Nephron progenitor cell (in vitro differentiated cells): Measurements from ENCODE around the gene DYNC1H1.

Experiments
- DNase-seq: peaks from one replicate; pipeline ENCODE4 v3.0.0; 2021
- H3K27ac Mint-ChIP-seq: 2 replicates; pipeline ENCODE4 v1.8.0; 2021; ENCODE audit warnings: mild to moderate bottlenecking, moderate library complexity, mixed read lengths
- H3K27me3 Mint-ChIP-seq: 2 replicates; pipeline ENCODE4 v1.8.0; 2021; ENCODE audit warnings: mild to moderate bottlenecking, low read depth, mixed read lengths; ENCODE audit not compliant: poor library complexity
- H3K36me3 Mint-ChIP-seq: 2 replicates; pipeline ENCODE4 v1.8.0; 2021; ENCODE audit warnings: low read depth, mixed read lengths
- H3K4me1 Mint-ChIP-seq: 2 replicates; pipeline ENCODE4 v1.8.0; 2021; ENCODE audit warnings: mixed read lengths
- H3K4me3 Mint-ChIP-seq: 2 replicates; pipeline ENCODE4 v1.8.0; 2021; ENCODE audit warnings: mild to moderate bottlenecking, moderate library complexity, mixed read lengths
- H3K9me3 Mint-ChIP-seq: 2 replicates; pipeline ENCODE4 v1.8.0; 2021; ENCODE audit warnings: mild to moderate bottlenecking, moderate library complexity, mixed read lengths
- CTCF ChIP-seq: fragments of 200-600 bp; sonication (generic); IDR thresholded peaks from 2 replicates; pipeline ENCODE4 v1.5.0; 2021; ENCODE audit warnings: antibody characterized with exemption

DYNC1H1 gene

GRCh38 chr14:101918065-101918989 is 46.0 kb upstream of the DYNC1H1 start:
- DNase-seq = no peak
- no peak for TF ChIP-seq CTCF
- Mint-ChIP-seq H3K27me3 (no peaks in the 10 kb centered on the region), H3K27ac (peak overlapping the region; percentile 79), H3K36me3 (peaks cover 33% of the 10 kb centered on the region), H3K9me3 (no peaks in the 10 kb centered on the region), H3K4me3 (no peak overlapping the region), H3K4me1 (peaks cover 38% of the 10 kb centered on the region)

GRCh38 chr14:101920271-101920670 is 44.1 kb upstream of the DYNC1H1 start:
- peaks cover 38% of the 10 kb centered on the region for H3K4me1 Mint-ChIP-seq
- DNase-seq = no peak
- no peak overlapping the region for H3K4me3 Mint-ChIP-seq
- TF ChIP-seq CTCF = no peak
- no peaks in the 10 kb centered on the region for H3K27me3 Mint-ChIP-seq
- H3K36me3 Mint-ChIP-seq = peaks cover 27% of the 10 kb centered on the region
- H3K27ac Mint-ChIP-seq = no peak overlapping the region
- H3K9me3 Mint-ChIP-seq = no peaks in the 10 kb centered on the region

GRCh38 chr14:101922866-101923265 is 41.5 kb upstream of the DYNC1H1 start:
- Mint-ChIP-seq H3K9me3 (no peaks in the 10 kb centered on the region), H3K4me1 (peaks cover 14% of the 10 kb centered on the region), H3K27me3 (peaks cover 3% of the 10 kb centered on the region), H3K4me3 (no peak overlapping the region), H3K27ac (peak overlapping the region; percentile 73), H3K36me3 (peaks cover 30% of the 10 kb centered on the region)
- no peak for DNase-seq
- no peak for TF ChIP-seq CTCF

GRCh38 chr14:101925152-101925551 is 39.2 kb upstream of the DYNC1H1 start:
- Mint-ChIP-seq H3K27me3 (peaks cover 3% of the 10 kb centered on the region), H3K36me3 (peaks cover 42% of the 10 kb centered on the region), H3K4me3 (no peak overlapping the region), H3K9me3 (no peaks in the 10 kb centered on the region), H3K4me1 (peaks cover 8% of the 10 kb centered on the region), H3K27ac (no peak overlapping the region)
- no peak for TF ChIP-seq CTCF
- DNase-seq = no peak

- H3K4me3 Mint-ChIP-seq = no peak overlapping the region
- peaks cover 35% of the 10 kb centered on the region for H3K36me3 Mint-ChIP-seq
- no peak for TF ChIP-seq CTCF
- H3K27me3 Mint-ChIP-seq = peaks cover 3% of the 10 kb centered on the region
- H3K9me3 Mint-ChIP-seq = no peaks in the 10 kb centered on the region
- DNase-seq = no peak
- peaks cover 8% of the 10 kb centered on the region for H3K4me1 Mint-ChIP-seq
- H3K27ac Mint-ChIP-seq = no peak overlapping the region
Measured at GRCh38 chr14:101926085-101926484, 38.3 kb upstream of the DYNC1H1 start.

GRCh38 chr14:101926620-101927019 is 37.8 kb upstream of the DYNC1H1 start:
- peaks cover 30% of the 10 kb centered on the region for H3K36me3 Mint-ChIP-seq
- no peak overlapping the region for H3K27ac Mint-ChIP-seq
- DNase-seq = no peak
- TF ChIP-seq CTCF = no peak
- H3K27me3 Mint-ChIP-seq = peaks cover 3% of the 10 kb centered on the region
- peaks cover 8% of the 10 kb centered on the region for H3K4me1 Mint-ChIP-seq
- H3K9me3 Mint-ChIP-seq = no peaks in the 10 kb centered on the region
- no peak overlapping the region for H3K4me3 Mint-ChIP-seq
